GM19372 (cell line): ENCODE results near the gene TMEM132C.

Source experiments
- ATAC-seq: cut with Tn5 transposase; IDR thresholded peaks from one replicate; pipeline ENCODE4 v1.9.1; 2021; ENCODE audit warnings: mild to moderate bottlenecking, low read depth, moderate library complexity; ENCODE audit not compliant: unreplicated experiment

The TMEM132C gene

DNA sequence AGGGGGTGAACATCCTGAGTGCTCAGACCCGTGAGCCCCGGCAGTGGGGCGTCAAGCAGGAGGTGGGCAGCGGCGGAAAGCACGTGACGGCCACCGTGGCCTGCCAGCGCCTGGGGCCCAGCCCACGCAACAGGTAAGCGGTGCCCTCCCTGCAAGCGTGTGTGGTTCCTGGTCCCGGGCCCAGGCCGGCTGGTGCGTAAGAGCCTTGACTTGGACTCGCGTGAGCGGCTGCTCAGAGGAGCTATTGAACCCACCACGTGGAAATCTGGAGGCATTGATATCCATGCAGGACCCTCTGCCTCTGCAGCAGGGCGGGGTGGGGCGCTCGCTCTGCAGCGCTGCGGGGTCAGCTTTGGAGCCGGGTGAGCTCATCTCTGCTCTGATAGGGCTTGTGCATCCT is 277.0 kb downstream of the TMEM132C start:
- ATAC-seq: no peak

DNA sequence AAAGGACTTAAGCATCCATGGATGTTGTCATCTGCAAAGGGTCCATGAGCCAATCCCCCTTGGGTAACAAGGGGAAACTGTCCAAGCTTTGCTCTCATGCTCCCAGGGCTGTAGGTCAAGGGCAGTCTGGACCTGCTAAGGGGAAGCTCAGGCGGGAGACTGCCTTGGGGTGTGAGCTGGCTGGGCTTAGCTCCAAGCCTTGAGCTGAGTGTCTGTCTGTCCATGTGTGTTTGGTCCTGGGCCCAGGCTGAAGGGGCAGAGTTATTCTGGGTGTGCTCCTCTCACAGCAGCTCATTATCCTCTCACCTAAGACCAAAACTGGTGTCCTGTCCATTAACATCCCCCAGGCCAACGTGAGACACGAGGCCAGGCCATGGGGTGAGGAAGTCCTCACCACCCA is 282.0 kb downstream of the TMEM132C start:
- no peak for ATAC-seq

DNA sequence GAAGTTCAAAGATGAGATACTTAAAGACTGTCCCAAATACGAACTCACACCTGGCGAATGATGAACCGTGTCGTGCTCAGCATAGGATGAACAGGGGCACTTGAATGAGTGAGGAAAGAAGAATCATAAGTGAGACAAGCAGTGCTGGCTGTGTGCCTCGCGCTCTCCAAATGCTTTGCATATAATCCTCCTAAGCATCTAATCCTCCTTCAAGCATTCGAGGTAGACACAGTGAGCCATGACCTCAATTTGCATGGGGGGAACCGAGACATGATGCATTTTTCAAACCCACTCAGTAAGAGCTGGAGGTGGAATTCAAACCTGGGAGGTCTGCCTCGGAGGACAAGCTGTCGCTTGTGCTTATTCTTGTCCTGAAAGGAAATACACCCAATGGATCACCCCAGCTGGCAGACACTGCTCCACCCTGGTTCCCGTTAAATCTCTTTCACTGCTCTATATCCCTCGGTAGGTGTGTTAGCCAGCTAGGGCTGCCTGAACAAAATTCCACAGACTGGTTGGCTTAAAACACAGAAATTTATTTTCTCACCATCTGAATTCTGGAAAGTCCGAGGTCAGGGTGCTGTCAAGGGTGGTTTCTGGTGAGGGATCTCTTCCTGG is 282.7 kb downstream of the TMEM132C start:
- no peak for ATAC-seq

DNA sequence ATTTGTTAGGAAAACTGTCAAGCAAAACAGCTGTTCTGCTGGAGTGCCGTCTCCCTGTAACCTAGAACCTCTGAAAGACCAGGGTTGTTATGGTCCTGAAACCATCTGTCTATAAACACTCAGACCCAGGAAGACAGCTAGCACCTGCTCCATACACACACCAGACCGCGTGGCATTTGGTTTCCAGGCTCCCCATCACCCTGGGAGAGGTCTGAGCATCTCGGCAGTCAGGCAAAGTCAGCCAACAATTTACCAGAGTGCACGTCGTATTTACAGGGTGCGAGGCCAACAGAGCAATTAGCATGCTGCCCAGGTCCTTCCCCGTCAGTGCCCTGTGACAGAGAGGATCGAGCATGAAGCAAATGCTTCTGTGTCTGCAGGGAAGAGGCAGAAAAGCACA is 284.3 kb downstream of the TMEM132C start:
- no peak for ATAC-seq

DNA sequence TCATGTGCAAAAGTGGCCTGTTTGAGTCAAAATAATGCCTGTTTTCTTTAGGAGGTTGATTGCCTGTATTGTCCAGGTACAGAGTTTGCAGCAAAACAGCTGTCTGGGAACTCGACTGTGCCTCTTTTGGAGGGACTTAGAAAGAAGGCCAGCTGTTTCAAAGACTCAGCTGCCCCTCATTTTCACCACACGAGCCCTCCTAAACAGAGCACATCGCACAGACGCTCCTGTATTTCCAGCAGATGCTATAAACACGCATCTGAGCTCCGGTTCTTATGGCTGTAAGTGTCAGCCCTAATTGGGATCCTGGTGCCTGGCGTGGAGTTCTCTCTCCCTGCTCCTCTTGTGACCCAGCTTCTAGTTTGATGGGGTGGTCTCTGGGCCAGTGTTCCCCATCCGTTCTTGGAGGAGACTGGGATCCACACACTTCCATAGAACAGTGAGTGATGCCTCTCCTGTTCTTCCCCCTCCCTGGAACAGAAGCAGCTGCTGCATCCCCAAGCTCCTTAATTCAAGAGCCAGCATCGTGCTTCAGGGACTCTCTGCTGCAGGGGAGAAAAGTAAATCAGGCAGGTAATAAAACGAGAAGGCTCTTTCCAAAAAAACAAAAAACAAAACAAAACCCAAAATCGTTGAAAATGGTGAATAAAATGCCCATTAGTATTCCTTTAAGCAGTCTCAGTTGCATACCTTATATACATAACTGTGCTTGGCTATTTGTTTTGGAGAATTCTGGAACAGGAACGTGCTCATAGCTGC is 287.8 kb downstream of the TMEM132C start:
- no peak for ATAC-seq

DNA sequence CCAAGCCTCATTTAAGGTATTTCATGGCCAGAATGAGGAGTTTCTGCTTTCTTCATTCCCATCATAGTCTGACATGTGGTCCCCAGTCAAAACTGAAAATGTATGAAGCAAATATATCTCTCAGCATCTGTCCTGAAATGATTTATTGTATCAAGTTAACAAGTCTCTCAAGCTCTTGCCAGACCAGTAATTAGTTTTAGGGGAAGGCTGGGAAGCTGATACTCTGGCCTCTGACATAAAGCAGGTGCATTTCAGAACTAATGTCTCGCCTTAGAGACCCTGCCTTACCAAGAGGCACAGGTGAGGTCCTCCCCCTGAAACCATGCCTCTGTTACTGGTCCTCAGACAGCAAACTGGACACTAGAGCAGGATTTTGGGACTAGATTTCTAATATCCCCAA is 290.3 kb downstream of the TMEM132C start:
- ATAC-seq: no peak

DNA sequence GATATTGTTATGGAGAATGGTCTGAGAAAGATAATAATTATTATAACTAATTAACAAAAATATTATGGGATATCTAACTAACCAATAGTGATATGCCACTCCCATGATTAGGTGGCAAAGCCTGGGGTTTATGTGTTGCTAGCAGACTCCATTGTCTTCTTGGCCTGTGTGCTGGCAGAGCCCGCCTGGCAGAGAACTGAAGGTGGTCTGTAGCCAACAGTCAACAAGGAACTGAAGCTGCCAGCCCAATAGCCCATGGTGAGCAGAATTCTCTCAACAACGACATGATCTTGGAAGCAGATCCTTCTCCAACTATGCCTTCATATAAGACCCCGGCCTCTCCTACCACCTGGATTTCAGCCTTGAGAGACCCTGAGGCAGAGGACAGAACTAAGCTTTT is 298.0 kb downstream of the TMEM132C start:
- ATAC-seq: no peak

DNA sequence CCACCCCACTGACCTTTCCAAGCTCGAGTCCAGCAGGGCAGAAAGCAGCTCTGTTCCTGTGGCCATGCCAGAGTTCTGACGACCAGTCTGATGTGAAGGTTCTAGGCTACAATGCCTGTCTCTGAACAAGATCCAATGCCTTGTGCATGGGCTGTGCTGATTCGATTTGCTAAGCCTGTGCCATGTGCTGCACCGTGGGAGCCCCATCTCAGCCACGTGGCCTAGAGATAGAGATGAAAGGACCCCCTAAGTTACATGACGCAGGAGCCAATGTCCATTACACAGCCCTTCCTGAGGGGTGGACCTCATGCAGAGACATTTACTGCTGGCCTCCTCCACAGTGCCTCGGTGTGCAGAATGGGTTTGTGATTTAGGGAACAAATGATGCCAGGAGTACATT is 300.8 kb downstream of the TMEM132C start:
- no peak for ATAC-seq

DNA sequence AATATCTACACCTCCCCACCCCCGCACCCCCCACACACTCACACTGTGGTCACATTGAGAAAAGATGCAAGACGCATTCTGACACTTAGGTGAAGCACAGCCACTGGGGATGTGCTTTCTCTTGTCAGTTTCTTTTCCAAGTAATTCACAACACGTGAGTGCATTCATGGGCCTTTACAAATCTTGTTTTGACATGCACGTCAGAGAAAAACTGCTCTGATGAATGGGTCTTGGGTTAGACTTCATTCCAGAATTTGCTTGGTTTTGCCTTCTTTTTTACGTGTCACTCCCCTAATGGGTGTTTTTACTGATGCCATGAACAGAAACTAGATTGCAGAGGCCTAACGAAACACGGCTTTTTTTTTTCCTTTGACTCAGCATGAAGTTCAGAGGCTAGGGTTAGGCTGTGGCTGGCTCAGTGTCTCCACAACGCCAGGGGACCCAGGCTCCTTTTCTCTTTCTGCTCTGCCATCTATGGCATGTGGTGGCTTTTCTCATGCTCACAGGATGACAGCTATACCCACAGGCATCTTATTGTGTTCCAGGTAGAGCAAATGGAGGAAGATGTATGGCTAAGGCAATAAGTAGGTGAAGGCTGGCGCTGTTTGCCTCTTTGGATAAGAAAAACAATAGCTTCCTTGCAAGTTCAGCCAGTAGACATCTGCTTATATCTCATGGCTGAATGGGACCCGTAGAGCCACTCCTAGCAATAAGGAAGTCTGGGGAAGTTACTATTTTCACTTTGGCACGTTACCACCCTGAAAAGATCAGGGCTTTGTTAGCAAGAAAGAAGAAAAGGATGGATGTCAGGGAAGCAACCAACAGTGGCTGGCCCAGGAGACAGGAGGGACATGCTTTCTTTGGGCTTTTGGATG is 303.5 kb downstream of the TMEM132C start:
- no peak for ATAC-seq

DNA sequence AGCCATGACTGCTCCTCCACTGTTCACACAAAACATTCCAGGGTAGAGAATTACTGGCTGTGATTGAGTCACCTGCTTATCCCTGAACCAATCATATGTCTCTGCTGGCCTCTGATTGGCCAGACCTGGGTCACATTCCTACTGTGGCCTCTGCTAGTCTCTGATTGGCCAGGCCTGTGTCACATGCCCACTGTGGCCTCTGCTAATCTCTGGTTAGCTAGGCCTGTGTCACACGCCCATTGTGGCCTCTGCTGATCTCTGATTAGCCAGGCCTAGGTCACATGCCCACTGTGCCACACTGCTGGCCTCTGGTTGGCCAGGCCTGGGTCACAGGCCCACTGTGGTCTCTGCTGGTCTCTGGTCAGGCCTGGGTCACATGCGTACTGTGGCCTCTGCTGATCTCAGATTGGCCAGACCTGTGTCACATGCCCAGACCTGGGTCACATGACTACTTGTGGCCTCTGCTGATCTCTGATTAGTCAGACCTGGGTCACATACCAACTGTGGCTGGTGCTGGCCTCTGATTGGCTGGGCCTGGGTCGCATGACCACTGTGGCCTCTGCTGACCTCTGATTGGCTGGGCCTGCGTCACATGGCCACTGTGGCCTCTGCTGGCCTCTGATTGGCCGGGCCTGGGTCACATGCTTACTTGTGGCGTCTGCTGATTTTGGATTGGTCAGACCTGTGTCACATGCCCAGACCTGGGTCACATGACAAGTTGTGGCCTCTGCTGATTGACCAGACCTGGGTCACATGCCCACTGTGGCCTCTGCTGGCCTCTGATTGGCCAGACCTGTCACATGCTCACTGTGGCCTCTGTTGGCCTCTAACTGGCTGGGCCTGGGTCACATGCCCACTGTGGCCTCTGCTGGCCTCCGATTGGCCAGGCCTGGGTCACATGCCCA is 305.2 kb downstream of the TMEM132C start:
- no peak for ATAC-seq

DNA sequence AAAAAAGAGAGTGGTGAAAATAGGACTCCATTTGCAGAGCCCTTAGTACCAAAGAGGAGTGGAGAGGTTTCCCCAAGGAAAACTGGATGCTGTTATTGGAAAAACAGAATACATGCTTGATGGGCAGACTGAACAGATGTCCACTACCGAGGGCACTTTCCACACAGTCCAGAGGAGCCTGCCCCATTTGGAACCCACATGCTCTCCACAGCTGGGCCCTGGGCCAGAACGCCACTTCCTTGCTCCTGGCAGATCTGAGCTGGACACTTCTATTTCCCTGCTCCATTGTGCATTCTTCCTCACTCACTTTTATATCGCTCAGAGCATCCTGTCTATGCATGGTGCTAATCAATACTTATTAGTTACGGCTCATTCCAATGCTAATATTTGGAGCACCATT is 306.9 kb downstream of the TMEM132C start:
- no peak for ATAC-seq

DNA sequence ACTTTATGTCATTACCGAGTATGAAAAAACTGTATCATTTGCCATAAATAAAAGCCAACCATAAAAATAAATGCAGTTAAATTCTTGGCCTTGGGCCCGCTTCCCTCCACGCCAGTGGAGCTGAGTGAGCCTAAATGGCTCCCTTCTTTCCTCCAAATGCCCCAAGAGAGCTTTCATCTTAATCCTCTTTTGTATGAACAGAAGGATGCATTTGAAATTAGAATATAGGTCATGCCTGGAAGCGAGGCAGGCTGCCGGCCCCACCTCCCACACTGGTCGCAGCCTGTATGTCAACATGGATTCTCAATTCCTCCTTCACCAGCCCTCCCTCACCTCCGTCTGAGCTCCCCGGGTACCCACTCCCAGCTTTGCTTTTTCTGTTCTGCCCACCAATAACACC is 311.1 kb downstream of the TMEM132C start:
- no peak for ATAC-seq

DNA sequence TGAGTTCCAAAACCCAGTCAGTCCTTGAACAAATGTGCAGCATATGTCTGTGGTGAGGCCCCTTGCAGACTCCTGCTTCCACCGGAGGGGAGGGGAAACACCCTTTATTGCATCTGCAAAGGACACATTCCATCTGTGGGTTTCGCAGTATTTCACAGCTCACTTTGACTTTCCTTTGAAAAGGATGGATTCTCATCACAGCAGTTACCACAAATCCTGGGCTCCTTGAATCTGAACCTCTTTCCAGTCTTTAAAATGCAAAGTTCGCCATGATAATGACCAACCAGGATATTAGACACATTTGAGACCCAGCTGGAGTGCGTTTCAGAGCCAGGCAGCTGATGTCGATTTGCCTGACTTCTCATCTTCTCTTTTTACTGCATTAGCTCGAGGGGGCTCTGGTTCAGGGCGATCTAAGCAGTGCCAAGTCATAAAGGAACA is 314.4 kb downstream of the TMEM132C start:
- no peak for ATAC-seq

DNA sequence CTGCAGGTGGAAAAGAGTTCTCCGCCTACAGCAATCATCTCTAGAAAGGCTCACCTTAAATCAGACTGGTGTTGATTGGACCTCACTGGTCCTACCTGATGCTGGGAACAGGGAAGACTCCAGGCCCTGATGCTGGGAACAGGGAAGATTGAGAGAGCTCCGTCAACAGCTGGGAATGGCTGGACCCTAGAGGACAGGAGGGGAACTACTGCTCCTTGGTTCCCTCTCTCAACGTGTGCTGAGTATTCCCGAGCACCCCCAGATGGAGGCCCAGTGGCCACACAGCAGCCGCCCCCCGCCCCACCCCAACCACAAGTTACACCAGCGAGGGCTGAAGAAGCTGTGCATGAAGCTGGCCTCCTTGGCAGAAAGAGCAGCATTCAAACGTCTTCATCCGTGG is 316.5 kb downstream of the TMEM132C start:
- ATAC-seq: no peak

DNA sequence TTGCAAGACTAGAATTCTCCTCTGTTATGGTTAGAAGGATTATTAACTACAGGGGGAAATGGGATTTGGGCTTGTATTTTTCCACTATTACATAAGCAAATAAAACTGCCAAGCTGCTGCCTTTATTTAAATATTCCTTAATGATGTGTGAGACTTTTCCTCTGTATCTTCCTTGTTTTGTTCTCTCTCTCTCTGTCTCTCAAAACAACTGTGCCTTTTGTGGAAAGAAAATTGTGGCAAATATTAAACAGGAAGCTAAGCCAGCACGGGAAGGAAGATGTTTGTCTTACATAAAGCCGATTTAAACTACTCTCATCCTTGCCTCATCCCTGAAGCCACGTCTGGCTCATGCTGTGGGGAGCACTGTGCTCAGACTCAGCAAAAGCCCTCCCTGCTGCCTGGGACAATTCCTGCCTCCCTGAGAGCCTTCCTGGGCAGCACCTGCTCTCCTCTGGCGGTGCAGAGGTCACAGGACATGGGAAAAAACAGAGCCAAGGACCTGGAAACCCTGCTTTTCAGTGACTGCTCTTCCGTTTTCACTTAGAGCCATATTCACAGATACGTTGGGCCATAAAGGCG is 319.6 kb downstream of the TMEM132C start:
- ATAC-seq: no peak

DNA sequence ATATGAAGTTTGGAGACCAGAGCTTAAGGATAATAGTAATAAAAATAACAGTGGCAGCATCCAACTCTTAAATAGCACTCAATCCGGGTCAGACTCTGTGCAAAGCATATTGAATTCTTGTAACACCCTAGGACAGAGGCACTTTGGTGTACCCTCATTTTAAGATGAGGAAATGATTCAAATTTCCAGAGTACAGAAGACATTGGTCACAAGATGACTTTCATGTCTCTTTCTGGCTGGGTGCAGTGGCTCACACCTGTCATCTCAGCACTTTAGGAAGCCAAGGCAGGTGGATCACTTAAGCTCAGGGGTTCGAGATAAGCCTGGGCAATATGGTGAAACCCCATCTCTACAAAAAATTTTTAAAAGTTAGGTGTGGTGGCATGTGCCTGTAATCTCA is 320.9 kb downstream of the TMEM132C start:
- no peak for ATAC-seq

DNA sequence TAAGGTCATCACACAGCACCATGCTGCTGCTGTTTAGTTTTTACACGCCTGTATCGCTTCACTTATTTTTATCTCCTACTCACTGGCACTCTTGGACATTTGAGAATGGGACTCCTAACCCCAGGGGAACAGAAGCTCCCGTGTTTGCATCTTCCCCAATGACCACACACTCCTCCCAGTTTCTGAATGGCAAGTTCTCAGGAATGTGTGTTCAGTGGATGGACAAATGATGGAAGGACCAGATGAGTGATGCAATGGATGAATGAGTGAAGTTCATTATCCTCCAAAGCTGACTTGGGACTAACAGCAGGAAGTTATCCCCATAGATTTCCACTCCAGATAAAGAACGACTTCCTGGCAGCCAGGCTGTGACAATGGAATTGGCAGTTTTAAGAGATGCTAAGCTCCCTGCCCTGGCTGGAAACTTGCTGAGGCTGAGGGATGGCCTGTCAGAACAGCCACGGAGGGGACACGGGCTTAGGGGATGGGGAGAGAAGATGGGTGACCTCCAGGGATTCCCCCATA is 325.3 kb downstream of the TMEM132C start:
- no peak for ATAC-seq

DNA sequence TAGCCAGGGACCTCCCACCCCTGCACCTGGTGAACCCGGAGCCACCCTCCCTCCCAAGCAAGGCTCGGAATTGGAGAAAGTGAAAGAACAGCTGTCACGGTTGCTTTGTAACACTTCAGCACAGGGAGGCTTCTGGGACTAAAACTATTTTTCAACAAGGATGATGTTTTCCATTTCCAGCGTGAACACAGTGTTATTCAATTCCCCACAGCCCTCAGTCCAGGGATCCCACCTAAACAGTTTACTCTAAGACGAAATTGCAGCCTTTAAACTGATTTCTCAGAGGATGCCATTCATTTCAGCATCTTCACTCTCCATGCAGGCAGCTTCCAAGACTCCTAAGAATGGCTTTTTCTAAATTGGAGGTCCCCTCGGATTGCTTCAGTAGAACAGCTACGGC is 327.6 kb downstream of the TMEM132C start:
- ATAC-seq: no peak

DNA sequence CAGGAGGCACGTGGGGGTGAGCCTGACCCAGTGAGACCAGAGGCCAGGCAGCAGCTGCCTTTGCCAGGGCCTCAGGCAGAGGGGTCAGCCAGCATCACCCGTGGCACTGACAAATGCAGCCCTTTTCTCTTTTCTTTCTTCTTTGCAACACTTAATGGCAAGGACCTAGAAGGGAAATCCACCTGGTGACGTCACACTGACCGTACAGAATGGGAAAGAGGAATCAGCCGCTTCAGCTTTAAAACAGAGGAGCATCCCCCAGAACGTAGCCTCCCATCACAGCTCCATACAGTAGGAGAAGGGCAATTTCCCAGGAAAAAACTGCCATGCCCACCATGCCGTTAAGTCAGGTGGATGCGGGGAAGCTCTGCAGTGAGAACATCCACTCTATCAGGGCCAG is 328.6 kb downstream of the TMEM132C start:
- ATAC-seq: no peak

DNA sequence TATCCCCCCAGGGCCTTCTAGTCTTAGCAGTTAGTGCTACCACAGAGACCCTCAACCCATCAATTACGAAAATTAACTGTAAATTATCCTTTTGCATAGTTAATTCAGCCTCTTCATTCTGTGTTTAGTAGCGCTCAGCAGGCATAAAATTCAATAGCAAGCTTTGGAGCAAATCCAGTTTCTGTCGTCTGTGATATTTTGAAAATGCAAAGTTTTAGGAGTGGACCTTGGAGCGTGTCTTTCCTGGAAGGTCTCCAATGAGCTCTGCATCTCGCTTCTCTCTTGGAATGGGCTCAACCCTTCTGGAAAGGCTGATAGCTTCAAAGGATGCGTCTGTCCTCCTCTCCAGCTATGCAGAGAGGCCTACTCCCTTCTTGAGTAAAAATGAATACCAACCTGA is 333.9 kb downstream of the TMEM132C start:
- ATAC-seq: no peak
